ENCODE results near the gene ISCU. TPM values are rescaled to one million over a fixed set of nuclear protein-coding genes. Genes with fewer than 3 reads are reported as not detected.

The ISCU gene
- total and polyA plus RNA-seq, 9 of the 15 experiments (the other 6 are each of a cell fraction or from before 2014, with no cell fraction given): 15.9 to 92.5 (median 77.3) TPM

GRCh38 chr12:108562348-108563135 is at the start of gene ISCU (continued):
- TF ChIP-seq, protein P1, sequence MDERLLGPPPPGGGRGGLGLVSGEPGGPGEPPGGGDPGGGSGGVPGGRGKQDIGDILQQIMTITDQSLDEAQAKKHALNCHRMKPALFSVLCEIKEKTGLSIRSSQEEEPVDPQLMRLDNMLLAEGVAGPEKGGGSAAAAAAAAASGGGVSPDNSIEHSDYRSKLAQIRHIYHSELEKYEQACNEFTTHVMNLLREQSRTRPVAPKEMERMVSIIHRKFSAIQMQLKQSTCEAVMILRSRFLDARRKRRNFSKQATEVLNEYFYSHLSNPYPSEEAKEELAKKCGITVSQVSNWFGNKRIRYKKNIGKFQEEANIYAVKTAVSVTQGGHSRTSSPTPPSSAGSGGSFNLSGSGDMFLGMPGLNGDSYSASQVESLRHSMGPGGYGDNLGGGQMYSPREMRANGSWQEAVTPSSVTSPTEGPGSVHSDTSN (CRISPR knock-in tag; IDR thresholded peaks at IDR 0.05; ENCODE audit: low read depth): no peak
- TF ChIP-seq, protein P1 (tag; conservative IDR thresholded peaks at IDR 0.05; ENCODE audit: low read depth): no peak
- TF ChIP-seq CCNT2 (IDR thresholded peaks at IDR 0.05; ENCODE audit: borderline replicate concordance, extremely low read depth, insufficient read length, low read depth, low read length) (peak; percentile 52), PATZ1 (CRISPR knock-in tag; IDR thresholded peaks at IDR 0.05; ENCODE audit: borderline replicate concordance) (no peak), ZNF79 (CRISPR knock-in tag; IDR thresholded peaks at IDR 0.05; ENCODE audit: low read depth) (no peak), NFIX (CRISPR knock-in tag; IDR thresholded peaks at IDR 0.05; ENCODE audit: low read depth) (no peak), LARP7 (IDR thresholded peaks at IDR 0.05) (no peak), SMARCE1 (IDR thresholded peaks at IDR 0.05) (no peak), NR3C1 (CRISPR knock-in tag; IDR thresholded peaks at IDR 0.05) (no peak), ELF2 (CRISPR knock-in tag; IDR thresholded peaks at IDR 0.05) (no peak), HDAC8 (tag; IDR thresholded peaks at IDR 0.05) (no peak), HDAC2 (IDR thresholded peaks at IDR 0.05) (0 out of 2 replicates have a peak, but pooled peaks have one; percentile 20), MYC (IDR thresholded peaks at IDR 0.05; ENCODE audit: low read depth, low read length) (peak; percentile 74), MYC (CRISPR knock-in tag; IDR thresholded peaks at IDR 0.05; ENCODE audit: borderline replicate concordance, low read depth) (0 out of 2 replicates have a peak, but pooled peaks have one; percentile 35)
- TF ChIP-seq, protein P2, sequence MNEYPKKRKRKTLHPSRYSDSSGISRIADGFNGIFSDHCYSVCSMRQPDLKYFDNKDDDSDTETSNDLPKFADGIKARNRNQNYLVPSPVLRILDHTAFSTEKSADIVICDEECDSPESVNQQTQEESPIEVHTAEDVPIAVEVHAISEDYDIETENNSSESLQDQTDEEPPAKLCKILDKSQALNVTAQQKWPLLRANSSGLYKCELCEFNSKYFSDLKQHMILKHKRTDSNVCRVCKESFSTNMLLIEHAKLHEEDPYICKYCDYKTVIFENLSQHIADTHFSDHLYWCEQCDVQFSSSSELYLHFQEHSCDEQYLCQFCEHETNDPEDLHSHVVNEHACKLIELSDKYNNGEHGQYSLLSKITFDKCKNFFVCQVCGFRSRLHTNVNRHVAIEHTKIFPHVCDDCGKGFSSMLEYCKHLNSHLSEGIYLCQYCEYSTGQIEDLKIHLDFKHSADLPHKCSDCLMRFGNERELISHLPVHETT (CRISPR knock-in tag; conservative IDR thresholded peaks at IDR 0.05 in 1 of 2, IDR thresholded peaks at IDR 0.05 in 1 of 2): peak in 1 of 2 experiments; percentile 61; a peak in 1 of 4 replicates
- TF ChIP-seq, protein P3, sequence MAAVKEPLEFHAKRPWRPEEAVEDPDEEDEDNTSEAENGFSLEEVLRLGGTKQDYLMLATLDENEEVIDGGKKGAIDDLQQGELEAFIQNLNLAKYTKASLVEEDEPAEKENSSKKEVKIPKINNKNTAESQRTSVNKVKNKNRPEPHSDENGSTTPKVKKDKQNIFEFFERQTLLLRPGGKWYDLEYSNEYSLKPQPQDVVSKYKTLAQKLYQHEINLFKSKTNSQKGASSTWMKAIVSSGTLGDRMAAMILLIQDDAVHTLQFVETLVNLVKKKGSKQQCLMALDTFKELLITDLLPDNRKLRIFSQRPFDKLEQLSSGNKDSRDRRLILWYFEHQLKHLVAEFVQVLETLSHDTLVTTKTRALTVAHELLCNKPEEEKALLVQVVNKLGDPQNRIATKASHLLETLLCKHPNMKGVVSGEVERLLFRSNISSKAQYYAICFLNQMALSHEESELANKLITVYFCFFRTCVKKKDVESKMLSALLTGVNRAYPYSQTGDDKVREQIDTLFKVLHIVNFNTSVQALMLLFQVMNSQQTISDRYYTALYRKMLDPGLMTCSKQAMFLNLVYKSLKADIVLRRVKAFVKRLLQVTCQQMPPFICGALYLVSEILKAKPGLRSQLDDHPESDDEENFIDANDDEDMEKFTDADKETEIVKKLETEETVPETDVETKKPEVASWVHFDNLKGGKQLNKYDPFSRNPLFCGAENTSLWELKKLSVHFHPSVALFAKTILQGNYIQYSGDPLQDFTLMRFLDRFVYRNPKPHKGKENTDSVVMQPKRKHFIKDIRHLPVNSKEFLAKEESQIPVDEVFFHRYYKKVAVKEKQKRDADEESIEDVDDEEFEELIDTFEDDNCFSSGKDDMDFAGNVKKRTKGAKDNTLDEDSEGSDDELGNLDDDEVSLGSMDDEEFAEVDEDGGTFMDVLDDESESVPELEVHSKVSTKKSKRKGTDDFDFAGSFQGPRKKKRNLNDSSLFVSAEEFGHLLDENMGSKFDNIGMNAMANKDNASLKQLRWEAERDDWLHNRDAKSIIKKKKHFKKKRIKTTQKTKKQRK (IDR thresholded peaks at IDR 0.05; ENCODE audit: borderline replicate concordance, low read depth, low read length): no peak
